Activated T-helper 17 cell treated with anti-CD3 and anti-CD28 coated beads, Interleukin-2, amount 50 U/mL, for 72 hours (primary cell): ENCODE results near the gene ZMAT3. TPM values are rescaled to one million over a fixed set of nuclear protein-coding genes. Genes with fewer than 3 reads are reported as not detected.
"Not testable (repeated sequence)": the region's sequence is repeated elsewhere in the genome, so short reads cannot be mapped to it uniquely, and the experiment has no call there.

Experiments
- ATAC-seq: fragments of 150-1000 bp; cut with Tn5 transposase; replicated peaks from 2 replicates; pipeline ENCODE4 v1.10.0; 2021; ENCODE audit warnings: mild to moderate bottlenecking, moderate library complexity
- H3K27ac Mint-ChIP-seq: one replicate; pipeline ENCODE4 v1.8.0; 2022; ENCODE audit warnings: mixed read lengths
- H3K27me3 Mint-ChIP-seq: one replicate; pipeline ENCODE4 v1.8.0; 2022; ENCODE audit warnings: mixed read lengths
- H3K36me3 Mint-ChIP-seq: one replicate; pipeline ENCODE4 v1.8.0; 2022; ENCODE audit warnings: low read depth, mild to moderate bottlenecking, mixed read lengths
- H3K4me1 Mint-ChIP-seq: one replicate; pipeline ENCODE4 v1.8.0; 2022; ENCODE audit warnings: mixed read lengths
- H3K4me3 Mint-ChIP-seq: one replicate; pipeline ENCODE4 v1.8.0; 2022; ENCODE audit warnings: mild to moderate bottlenecking, mixed read lengths
- H3K9me3 Mint-ChIP-seq: one replicate; pipeline ENCODE4 v1.8.0; 2022; ENCODE audit warnings: mixed read lengths
- total RNA-seq, 2 donors: library from RNA; stranded (reverse); gene quantifications; one replicate each; pipeline ENCODE4 v1.2.3, GENCODE V29; 2022

ZMAT3 gene
- total RNA-seq, 2 donors from 2014 or later, result 20.4 to 25.3 TPM

GRCh38 chr3:179045719-179046402 lies 25.7 kb downstream of the ZMAT3 start:
- ATAC-seq, result peak; percentile 38
- no peaks in the 10 kb centered on the region for H3K27me3 Mint-ChIP-seq
- H3K27ac Mint-ChIP-seq, result no peak overlapping the region
- H3K4me3 Mint-ChIP-seq, result no peak overlapping the region
- H3K36me3 Mint-ChIP-seq, result peaks cover 5% of the 10 kb centered on the region
- H3K4me1 Mint-ChIP-seq, result peaks cover 14% of the 10 kb centered on the region
- no peaks in the 10 kb centered on the region for H3K9me3 Mint-ChIP-seq

- H3K9me3 Mint-ChIP-seq, H3K27me3 Mint-ChIP-seq, H3K4me3 Mint-ChIP-seq, H3K36me3 Mint-ChIP-seq, ATAC-seq, H3K27ac Mint-ChIP-seq, H3K4me1 Mint-ChIP-seq: not testable (repeated sequence)
Observed at GRCh38 chr3:179038899-179039251, 32.7 kb downstream of the ZMAT3 start.

DNA sequence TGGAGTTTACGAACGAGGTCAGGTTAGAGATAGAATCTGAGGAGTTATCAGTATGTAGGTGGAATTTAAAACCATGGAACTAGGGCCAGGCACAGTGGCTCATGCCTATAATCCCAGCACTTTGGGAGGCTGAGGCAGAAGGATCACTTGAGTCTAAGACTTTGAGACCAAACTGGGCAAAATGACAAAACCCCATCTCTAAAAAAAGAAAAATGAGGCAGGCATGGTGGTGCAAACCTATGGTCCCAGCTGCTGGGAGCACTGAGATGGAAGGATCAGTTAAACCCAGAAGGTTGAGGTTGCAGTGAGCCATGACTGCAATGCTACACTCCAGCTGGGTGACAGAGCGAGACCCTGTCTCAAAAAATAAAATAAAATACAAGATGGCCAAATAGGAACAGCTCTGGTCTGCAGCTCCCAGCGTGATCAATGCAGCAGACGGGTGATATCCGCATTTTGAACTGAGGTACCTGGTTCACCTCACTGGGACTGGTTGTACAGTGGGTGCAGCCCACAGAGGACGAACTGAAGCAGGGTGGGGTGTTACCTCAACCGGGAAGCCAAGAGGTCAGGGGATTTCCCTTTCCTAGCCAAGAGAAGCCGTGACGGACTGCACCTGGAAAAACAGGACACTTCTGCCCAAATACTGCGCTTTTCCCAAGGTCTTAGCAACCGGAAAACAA lies 33.3 kb downstream of the ZMAT3 start:
- ATAC-seq, result no peak
- peaks cover 10% of the 10 kb centered on the region for H3K36me3 Mint-ChIP-seq
- peak overlapping the region; percentile 72 for H3K27ac Mint-ChIP-seq
- no peaks in the 10 kb centered on the region for H3K27me3 Mint-ChIP-seq
- no peaks in the 10 kb centered on the region for H3K4me1 Mint-ChIP-seq
- no peak overlapping the region for H3K4me3 Mint-ChIP-seq
- H3K9me3 Mint-ChIP-seq, result peaks cover 3% of the 10 kb centered on the region

GRCh38 chr3:179037351-179037750 lies 34.3 kb downstream of the ZMAT3 start:
- H3K4me1 Mint-ChIP-seq, result no peaks in the 10 kb centered on the region
- H3K4me3 Mint-ChIP-seq, result no peak overlapping the region
- peak; percentile 99 for ATAC-seq
- H3K36me3 Mint-ChIP-seq, result peaks cover 10% of the 10 kb centered on the region
- H3K27me3 Mint-ChIP-seq, result no peaks in the 10 kb centered on the region
- H3K27ac Mint-ChIP-seq, result peak overlapping the region; percentile 72
- H3K9me3 Mint-ChIP-seq, result peaks cover 3% of the 10 kb centered on the region

DNA sequence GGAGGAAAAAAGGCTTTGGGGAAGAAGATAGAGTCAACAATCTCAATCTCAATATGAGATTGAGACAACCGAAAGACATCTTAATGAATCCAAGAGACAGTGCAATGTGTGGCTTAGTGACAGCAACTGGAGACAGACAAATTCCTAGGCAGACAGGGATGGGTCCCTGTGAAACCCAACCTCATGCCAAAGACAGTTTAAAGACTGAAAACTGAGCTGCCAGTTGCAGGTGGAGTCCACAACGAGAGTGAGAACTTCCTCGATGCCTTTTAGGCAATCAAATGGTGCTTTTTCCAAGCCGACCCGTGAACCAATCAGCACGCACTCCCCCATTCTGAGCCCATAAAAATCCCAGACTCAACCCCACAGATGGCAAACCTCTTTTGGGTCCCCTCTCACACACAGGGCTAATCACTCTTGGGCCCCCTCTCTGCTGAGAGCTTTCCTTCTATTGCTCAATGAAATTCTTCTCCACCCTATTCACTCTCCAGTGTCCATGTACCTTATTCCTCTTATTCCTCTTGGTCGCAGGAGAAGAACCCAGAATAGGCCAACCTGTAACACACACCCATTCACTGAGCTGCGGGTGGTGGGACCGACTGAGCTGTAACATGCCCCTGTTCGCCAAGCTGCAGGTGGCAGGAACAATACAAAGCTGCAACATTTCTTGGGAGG lies 34.8 kb downstream of the ZMAT3 start:
- Mint-ChIP-seq H3K4me1 (no peaks in the 10 kb centered on the region), H3K4me3 (no peak overlapping the region), H3K27me3 (no peaks in the 10 kb centered on the region), H3K9me3 (peaks cover 3% of the 10 kb centered on the region), H3K36me3 (peaks cover 10% of the 10 kb centered on the region), H3K27ac (peak overlapping the region; percentile 72)
- ATAC-seq, result no peak

GRCh38 chr3:179036226-179036625 lies 35.4 kb downstream of the ZMAT3 start:
- Mint-ChIP-seq H3K36me3 (peaks cover 8% of the 10 kb centered on the region), H3K4me1 (no peaks in the 10 kb centered on the region), H3K27ac (no peak overlapping the region), H3K4me3 (no peak overlapping the region), H3K9me3 (peaks cover 3% of the 10 kb centered on the region), H3K27me3 (no peaks in the 10 kb centered on the region)
- no peak for ATAC-seq

- H3K27ac Mint-ChIP-seq, result no peak overlapping the region
- no peak overlapping the region for H3K4me3 Mint-ChIP-seq
- ATAC-seq, result no peak
Observed at GRCh38 chr3:179035232-179035631, 36.4 kb downstream of the ZMAT3 start.

DNA sequence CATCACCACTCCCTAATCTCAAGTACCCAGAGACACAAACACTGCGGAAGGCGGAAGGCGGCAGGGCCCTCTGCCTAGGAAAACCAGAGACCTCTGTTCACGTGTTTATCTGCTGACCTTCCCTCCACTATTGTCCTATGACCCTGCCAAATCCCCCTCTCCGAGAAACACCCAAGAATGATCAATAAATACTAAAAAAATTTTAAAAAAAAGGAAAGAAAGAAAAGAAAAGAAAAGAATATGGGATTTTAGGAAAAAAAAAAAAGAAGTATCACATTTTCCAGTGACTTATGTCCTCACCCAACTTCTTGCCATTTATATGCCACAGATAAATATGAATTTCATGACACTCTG lies 38.3 kb downstream of the ZMAT3 start:
- not testable (repeated sequence) for ATAC-seq, H3K4me1 Mint-ChIP-seq, H3K27me3 Mint-ChIP-seq, H3K27ac Mint-ChIP-seq, H3K9me3 Mint-ChIP-seq, H3K4me3 Mint-ChIP-seq, H3K36me3 Mint-ChIP-seq

More at GRCh38 chr3:179035232-179035631, 36.4 kb downstream of the ZMAT3 start:
- H3K27me3 Mint-ChIP-seq, result no peaks in the 10 kb centered on the region
- H3K4me1 Mint-ChIP-seq, result no peaks in the 10 kb centered on the region
- no peaks in the 10 kb centered on the region for H3K36me3 Mint-ChIP-seq
- no peaks in the 10 kb centered on the region for H3K9me3 Mint-ChIP-seq

DNA sequence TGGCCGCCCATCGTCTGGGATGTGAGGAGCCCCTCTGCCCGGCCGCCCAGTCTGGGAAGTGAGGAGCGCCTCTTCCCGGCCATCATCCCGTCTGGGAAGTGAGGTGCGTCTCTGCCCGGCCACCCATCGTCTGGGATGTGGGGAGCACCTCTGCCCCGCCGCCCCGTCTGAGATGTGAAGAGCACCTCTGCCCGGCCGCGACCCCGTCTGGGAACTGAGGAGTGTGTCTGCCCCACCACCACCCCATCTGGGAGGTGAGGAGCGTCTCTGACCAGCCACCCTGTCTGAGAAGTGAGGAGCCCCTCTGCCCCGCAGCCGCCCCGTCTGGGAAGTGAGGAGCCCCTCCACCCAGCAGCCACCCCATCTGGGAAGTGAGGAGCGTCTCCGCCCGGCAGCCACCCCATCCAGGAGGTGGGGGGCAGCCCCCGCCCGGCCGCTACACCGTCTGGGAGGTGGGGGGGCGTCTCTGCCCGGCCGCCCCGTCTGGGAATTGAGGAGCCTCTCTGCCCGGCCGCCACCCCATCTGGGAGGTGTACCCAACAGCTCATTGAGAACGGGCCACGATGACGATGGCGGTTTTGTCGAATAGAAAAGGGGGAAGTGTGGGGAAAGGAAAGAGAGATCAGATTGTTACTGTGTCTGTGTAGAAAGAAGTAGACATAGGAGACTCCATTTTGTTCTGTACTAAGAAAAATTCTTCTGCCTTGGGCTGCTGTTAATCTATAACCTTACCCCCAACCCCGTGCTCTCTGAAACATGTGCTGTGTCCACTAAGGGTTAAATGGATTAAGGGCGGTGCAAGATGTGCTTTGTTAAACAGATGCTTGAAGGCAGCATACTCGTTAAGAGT lies 38.9 kb downstream of the ZMAT3 start:
- H3K27ac Mint-ChIP-seq, H3K9me3 Mint-ChIP-seq, ATAC-seq, H3K36me3 Mint-ChIP-seq, H3K4me1 Mint-ChIP-seq, H3K4me3 Mint-ChIP-seq, H3K27me3 Mint-ChIP-seq: not testable (repeated sequence)

DNA sequence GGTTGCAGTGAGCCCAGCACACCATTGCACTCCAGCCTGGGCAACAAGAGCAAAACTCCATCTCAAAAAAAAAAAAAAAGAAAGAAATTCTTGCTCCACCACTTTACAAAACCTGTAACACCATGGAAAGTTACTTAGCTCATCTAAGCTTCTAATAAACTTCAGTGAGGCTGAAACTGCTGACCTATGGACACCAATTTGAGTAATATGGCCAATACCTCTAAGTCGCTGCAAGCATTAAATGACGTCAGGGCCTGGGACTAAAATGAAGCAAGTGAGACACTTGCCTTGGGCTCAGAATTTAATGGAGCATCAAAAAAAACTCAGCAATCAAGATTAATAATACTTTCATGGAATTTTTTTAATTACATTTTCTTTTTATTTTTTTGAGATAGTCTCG lies 42.5 kb downstream of the ZMAT3 start:
- H3K4me3 Mint-ChIP-seq, result no peak overlapping the region
- no peaks in the 10 kb centered on the region for H3K4me1 Mint-ChIP-seq
- peaks cover 22% of the 10 kb centered on the region for H3K36me3 Mint-ChIP-seq
- H3K9me3 Mint-ChIP-seq, result no peaks in the 10 kb centered on the region
- H3K27ac Mint-ChIP-seq, result no peak overlapping the region
- ATAC-seq, result no peak
- no peaks in the 10 kb centered on the region for H3K27me3 Mint-ChIP-seq

DNA sequence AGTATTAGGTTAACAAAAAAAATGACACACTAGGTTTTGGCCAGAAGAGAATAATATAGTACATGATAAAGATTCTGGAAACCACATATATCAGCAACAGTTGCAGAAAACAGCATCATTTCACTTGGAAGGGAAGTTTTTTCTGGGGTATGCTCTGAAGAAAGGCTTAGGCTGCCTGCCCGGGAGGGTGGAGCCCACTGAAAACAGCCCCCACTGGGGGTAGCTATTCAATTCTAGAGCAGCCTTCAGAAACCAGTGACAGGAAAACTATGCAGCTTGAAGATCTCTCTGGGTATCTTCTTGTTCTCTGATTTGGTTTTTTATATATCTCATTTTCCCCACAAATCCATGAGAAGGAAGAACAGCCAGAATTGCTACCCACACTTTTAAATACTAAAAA lies 43.2 kb downstream of the ZMAT3 start:
- ATAC-seq, result no peak
- peak overlapping the region; percentile 42 for H3K27ac Mint-ChIP-seq

GRCh38 chr3:179027326-179027900 lies 44.2 kb downstream of the ZMAT3 start:
- ATAC-seq, result no peak
- Mint-ChIP-seq H3K27ac (peak overlapping the region; percentile 42), H3K27me3 (no peaks in the 10 kb centered on the region), H3K4me1 (no peaks in the 10 kb centered on the region), H3K4me3 (peak overlapping the region; percentile 7), H3K36me3 (peaks cover 26% of the 10 kb centered on the region), H3K9me3 (no peaks in the 10 kb centered on the region)

More for the DNA sequence above, 43.2 kb downstream of the ZMAT3 start:
- peaks cover 26% of the 10 kb centered on the region for H3K36me3 Mint-ChIP-seq
- no peaks in the 10 kb centered on the region for H3K9me3 Mint-ChIP-seq
- H3K4me3 Mint-ChIP-seq, result no peak overlapping the region
- H3K27me3 Mint-ChIP-seq, result no peaks in the 10 kb centered on the region
- H3K4me1 Mint-ChIP-seq, result no peaks in the 10 kb centered on the region

GRCh38 chr3:179026636-179027035 lies 45.0 kb downstream of the ZMAT3 start:
- Mint-ChIP-seq H3K27me3 (no peaks in the 10 kb centered on the region), H3K4me1 (no peaks in the 10 kb centered on the region), H3K4me3 (no peak overlapping the region), H3K36me3 (peaks cover 26% of the 10 kb centered on the region), H3K9me3 (no peaks in the 10 kb centered on the region), H3K27ac (no peak overlapping the region)
- no peak for ATAC-seq
